ENCODE measurements around the gene PKDREJ. TPM values are rescaled to one million over a fixed set of nuclear protein-coding genes. Genes with fewer than 3 reads are reported as not detected.

The PKDREJ gene
- polyA plus RNA-seq, 1 of the 3 experiments (the other 2 are of a cell fraction), result not detected

DNA sequence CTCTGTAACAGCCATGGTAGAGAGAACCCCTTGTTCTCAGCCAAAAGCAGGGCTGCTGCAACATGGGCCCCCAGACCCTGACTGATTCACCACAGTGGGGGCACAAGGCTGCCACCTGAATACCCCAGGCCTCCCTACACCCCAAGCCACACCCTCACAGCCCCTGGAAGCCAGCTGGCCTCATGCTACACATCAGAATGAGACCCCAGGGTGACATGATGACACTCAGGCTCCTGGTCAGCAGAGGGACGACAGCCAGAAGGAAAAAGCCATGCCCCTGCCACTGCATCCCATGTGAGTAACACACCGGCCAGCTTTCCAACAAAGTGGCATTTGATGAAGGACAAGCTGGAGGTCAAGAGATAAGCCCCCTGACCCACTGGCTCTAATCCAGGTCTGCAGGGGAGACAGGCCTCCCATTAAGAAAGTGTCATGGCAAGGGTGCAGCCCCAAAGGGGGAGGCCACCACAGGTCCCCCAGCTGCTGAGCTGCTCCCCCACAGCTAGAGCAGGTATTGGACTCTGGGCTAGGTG is 15.6 kb downstream of the PKDREJ start (continued):
- TF ChIP-seq, protein P1, sequence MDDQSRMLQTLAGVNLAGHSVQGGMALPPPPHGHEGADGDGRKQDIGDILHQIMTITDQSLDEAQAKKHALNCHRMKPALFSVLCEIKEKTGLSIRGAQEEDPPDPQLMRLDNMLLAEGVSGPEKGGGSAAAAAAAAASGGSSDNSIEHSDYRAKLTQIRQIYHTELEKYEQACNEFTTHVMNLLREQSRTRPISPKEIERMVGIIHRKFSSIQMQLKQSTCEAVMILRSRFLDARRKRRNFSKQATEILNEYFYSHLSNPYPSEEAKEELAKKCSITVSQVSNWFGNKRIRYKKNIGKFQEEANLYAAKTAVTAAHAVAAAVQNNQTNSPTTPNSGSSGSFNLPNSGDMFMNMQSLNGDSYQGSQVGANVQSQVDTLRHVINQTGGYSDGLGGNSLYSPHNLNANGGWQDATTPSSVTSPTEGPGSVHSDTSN (IDR thresholded peaks at IDR 0.05), result no peak
- no peak for TF ChIP-seq SIN3A (IDR thresholded peaks at IDR 0.05; ENCODE audit: borderline replicate concordance, low read depth, low read length)

GRCh38 chr22:46246178-46246577 is 17.0 kb downstream of the PKDREJ start:
- CTCF ChIA-PET, result interaction anchor here (0.8 to 2.6 kb wide), 2 partner anchors 54 to 124 kb away, joined by 3 to 10 read pairs; no protein-coding TSS in a partner anchor
- POLR2A ChIA-PET, result interaction anchor here (2.1 kb wide), 1 partner anchor 22 kb away, joined by 6 read pairs; the partner anchor contains the start of gene TTC38
- H2AFZ ChIP-seq (ENCODE audit: low read depth), result no peak overlapping the region

More at GRCh38 chr22:46246178-46246577, 17.0 kb downstream of the PKDREJ start:
- peak overlapping the region in 1 of 2 experiments; percentile 88; a peak in 2 of 4 replicates for H3K27ac ChIP-seq (ENCODE audit: low read depth in 2 of 2, low read length in 1 of 2)
- no peak overlapping the region for H3K4me2 ChIP-seq
- no peak overlapping the region for H3K9ac ChIP-seq
- H3K9me2 ChIP-seq, result no peaks in the 10 kb centered on the region
- H4K20me1 ChIP-seq (ENCODE audit: insufficient read depth), result no peaks in the 10 kb centered on the region
- H3F3A ChIP-seq (replicated peaks; ENCODE audit: insufficient read depth), result no peaks in the 10 kb centered on the region
- no peaks in the 10 kb centered on the region for H3K27me3 ChIP-seq (ENCODE audit: insufficient read depth)
- peaks cover 0 to 80% of the 10 kb centered on the region in 2 experiments; a peak in 3 of 4 replicates for H3K4me1 ChIP-seq (ENCODE audit: control insufficient read depth in 1 of 2, insufficient read depth in 2 of 2, low read depth in 1 of 2, low read length in 1 of 2)
- H3K36me3 ChIP-seq (replicated peaks in 1 of 2; ENCODE audit: control insufficient read depth in 1 of 2, insufficient read depth in 2 of 2, low read length in 1 of 2), result peaks cover 0 to 18% of the 10 kb centered on the region in 2 experiments
- DNase-seq, result no peak
- peaks cover 30% of the 10 kb centered on the region for H3K79me2 ChIP-seq (ENCODE audit: insufficient read depth)
- H3K4me3 ChIP-seq (ENCODE audit: low read depth in 2 of 2, low read length in 1 of 2), result no peak overlapping the region
- WGBS (ENCODE audit: low lambda C conversion rate), result 99% methylated on average over 10 of the region's 10 CpGs
- TF ChIP-seq, protein P2, sequence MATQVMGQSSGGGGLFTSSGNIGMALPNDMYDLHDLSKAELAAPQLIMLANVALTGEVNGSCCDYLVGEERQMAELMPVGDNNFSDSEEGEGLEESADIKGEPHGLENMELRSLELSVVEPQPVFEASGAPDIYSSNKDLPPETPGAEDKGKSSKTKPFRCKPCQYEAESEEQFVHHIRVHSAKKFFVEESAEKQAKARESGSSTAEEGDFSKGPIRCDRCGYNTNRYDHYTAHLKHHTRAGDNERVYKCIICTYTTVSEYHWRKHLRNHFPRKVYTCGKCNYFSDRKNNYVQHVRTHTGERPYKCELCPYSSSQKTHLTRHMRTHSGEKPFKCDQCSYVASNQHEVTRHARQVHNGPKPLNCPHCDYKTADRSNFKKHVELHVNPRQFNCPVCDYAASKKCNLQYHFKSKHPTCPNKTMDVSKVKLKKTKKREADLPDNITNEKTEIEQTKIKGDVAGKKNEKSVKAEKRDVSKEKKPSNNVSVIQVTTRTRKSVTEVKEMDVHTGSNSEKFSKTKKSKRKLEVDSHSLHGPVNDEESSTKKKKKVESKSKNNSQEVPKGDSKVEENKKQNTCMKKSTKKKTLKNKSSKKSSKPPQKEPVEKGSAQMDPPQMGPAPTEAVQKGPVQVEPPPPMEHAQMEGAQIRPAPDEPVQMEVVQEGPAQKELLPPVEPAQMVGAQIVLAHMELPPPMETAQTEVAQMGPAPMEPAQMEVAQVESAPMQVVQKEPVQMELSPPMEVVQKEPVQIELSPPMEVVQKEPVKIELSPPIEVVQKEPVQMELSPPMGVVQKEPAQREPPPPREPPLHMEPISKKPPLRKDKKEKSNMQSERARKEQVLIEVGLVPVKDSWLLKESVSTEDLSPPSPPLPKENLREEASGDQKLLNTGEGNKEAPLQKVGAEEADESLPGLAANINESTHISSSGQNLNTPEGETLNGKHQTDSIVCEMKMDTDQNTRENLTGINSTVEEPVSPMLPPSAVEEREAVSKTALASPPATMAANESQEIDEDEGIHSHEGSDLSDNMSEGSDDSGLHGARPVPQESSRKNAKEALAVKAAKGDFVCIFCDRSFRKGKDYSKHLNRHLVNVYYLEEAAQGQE (IDR thresholded peaks at IDR 0.05; ENCODE audit: low read depth, low read length), result no peak
- no peak for TF ChIP-seq FOSL2 (IDR thresholded peaks at IDR 0.05; ENCODE audit: borderline replicate concordance, low read depth)
- TF ChIP-seq GABPA (IDR thresholded peaks at IDR 0.05; ENCODE audit: low read depth), result no peak
- no peak for TF ChIP-seq NFIC (IDR thresholded peaks at IDR 0.05; ENCODE audit: borderline replicate concordance)
- no peak for TF ChIP-seq MEF2A (IDR thresholded peaks at IDR 0.05; ENCODE audit: borderline replicate concordance, low read depth)
- no peak for TF ChIP-seq ELF1 (IDR thresholded peaks at IDR 0.05)
- TF ChIP-seq RCOR1 (IDR thresholded peaks at IDR 0.05; ENCODE audit: low read length), result no peak
- TF ChIP-seq, protein P3, sequence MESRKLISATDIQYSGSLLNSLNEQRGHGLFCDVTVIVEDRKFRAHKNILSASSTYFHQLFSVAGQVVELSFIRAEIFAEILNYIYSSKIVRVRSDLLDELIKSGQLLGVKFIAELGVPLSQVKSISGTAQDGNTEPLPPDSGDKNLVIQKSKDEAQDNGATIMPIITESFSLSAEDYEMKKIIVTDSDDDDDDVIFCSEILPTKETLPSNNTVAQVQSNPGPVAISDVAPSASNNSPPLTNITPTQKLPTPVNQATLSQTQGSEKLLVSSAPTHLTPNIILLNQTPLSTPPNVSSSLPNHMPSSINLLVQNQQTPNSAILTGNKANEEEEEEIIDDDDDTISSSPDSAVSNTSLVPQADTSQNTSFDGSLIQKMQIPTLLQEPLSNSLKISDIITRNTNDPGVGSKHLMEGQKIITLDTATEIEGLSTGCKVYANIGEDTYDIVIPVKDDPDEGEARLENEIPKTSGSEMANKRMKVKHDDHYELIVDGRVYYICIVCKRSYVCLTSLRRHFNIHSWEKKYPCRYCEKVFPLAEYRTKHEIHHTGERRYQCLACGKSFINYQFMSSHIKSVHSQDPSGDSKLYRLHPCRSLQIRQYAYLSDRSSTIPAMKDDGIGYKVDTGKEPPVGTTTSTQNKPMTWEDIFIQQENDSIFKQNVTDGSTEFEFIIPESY (IDR thresholded peaks at IDR 0.05; ENCODE audit: borderline replicate concordance, low read depth), result no peak
- TF ChIP-seq NRF1 (IDR thresholded peaks at IDR 0.05; ENCODE audit: low read depth, low read length), result no peak
- no peak for TF ChIP-seq GATA2 (CRISPR knock-in tag; IDR thresholded peaks at IDR 0.05)
- no peak for TF ChIP-seq POLR2AphosphoS5 (IDR thresholded peaks at IDR 0.05; ENCODE audit: low read depth, low read length)
- no peak for TF ChIP-seq EZH2phosphoT487 (IDR thresholded peaks at IDR 0.05; ENCODE audit: borderline replicate concordance, low read depth)
- no peak for TF ChIP-seq EP300 (IDR thresholded peaks at IDR 0.05; ENCODE audit: borderline replicate concordance in 1 of 2, low read depth in 1 of 2, low read length in 1 of 2)
- TF ChIP-seq, protein P4, sequence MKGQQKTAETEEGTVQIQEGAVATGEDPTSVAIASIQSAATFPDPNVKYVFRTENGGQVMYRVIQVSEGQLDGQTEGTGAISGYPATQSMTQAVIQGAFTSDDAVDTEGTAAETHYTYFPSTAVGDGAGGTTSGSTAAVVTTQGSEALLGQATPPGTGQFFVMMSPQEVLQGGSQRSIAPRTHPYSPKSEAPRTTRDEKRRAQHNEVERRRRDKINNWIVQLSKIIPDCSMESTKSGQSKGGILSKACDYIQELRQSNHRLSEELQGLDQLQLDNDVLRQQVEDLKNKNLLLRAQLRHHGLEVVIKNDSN (IDR thresholded peaks at IDR 0.05; ENCODE audit: borderline replicate concordance, low read depth), result no peak
- no peak for TF ChIP-seq RXRA (IDR thresholded peaks at IDR 0.05; ENCODE audit: borderline replicate concordance, low read depth)
- TF ChIP-seq RAD21 (IDR thresholded peaks at IDR 0.05; ENCODE audit: low read length), result no peak
- TF ChIP-seq SMC3 (IDR thresholded peaks at IDR 0.05; ENCODE audit: low read depth, low read length), result no peak
- no peak for TF ChIP-seq MAX (IDR thresholded peaks at IDR 0.05; ENCODE audit: low read depth)
- TF ChIP-seq, protein P1 (IDR thresholded peaks at IDR 0.05), result no peak
- H3K9me3 ChIP-seq, result no peaks in the 10 kb centered on the region
